Measurements from ENCODE around the gene GRIK1.

- TF ChIP-seq CTCF (IDR thresholded peaks at IDR 0.05) (no peak), POLR2A (IDR thresholded peaks at IDR 0.05) (no peak)
These were observed 218.6 kb downstream of the GRIK1 start for GRCh38 chr21:29721221-29721620.

All from thyroid gland (tissue), 4 donors.